ENCODE results near the gene WDR18.

Gene WDR18

GRCh38 chr19:1004204-1004802 lies 20.2 kb downstream of the WDR18 start:
- in situ Hi-C loops (cut with HindIII; ENCODE audit: low pct_ligation_motif_present, low sequenced_read_pairs): no loop called here
- Histone ChIP-seq H3K36me3 (replicated peaks) (peaks cover 5% of the 10 kb centered on the region), H3K27me3 (replicated peaks) (peaks cover 21% of the 10 kb centered on the region), H3K4me3 (ENCODE audit: low read depth, low read length) (no peak overlapping the region), H3K27ac (no peak overlapping the region)
- TF ChIP-seq CTCF (IDR thresholded peaks at IDR 0.05; ENCODE audit: low read depth, low read length, missing control alignments): no peak
- DNase-seq: no peak

- no peak for TF ChIP-seq CTCF (IDR thresholded peaks at IDR 0.05; ENCODE audit: low read depth, low read length, missing control alignments)
- peaks cover 8% of the 10 kb centered on the region for H3K36me3 ChIP-seq (replicated peaks)
- no peak for DNase-seq
- H3K4me3 ChIP-seq (ENCODE audit: low read depth, low read length): no peak overlapping the region
- in situ Hi-C loops (cut with HindIII; ENCODE audit: low pct_ligation_motif_present, low sequenced_read_pairs): no loop called here
- peaks cover 14% of the 10 kb centered on the region for H3K27me3 ChIP-seq (replicated peaks)
- H3K27ac ChIP-seq: no peak overlapping the region
Observed at GRCh38 chr19:1004803-1005664, 20.9 kb downstream of the WDR18 start.

- peak; percentile 19 for TF ChIP-seq CTCF (IDR thresholded peaks at IDR 0.05; ENCODE audit: low read depth, low read length, missing control alignments)
- no peak for DNase-seq
- in situ Hi-C loops (cut with HindIII; ENCODE audit: low pct_ligation_motif_present, low sequenced_read_pairs): no loop called here
- Histone ChIP-seq H3K27ac (no peak overlapping the region), H3K4me3 (ENCODE audit: low read depth, low read length) (no peak overlapping the region), H3K27me3 (replicated peaks) (no peaks in the 10 kb centered on the region), H3K36me3 (replicated peaks) (peaks cover 22% of the 10 kb centered on the region)
Observed at GRCh38 chr19:1006711-1007398, 22.7 kb downstream of the WDR18 start.

- DNase-seq: no peak
- no peak for TF ChIP-seq CTCF (IDR thresholded peaks at IDR 0.05; ENCODE audit: low read depth, low read length, missing control alignments)
- peaks cover 29% of the 10 kb centered on the region for H3K36me3 ChIP-seq (replicated peaks)
- in situ Hi-C loops (cut with HindIII; ENCODE audit: low pct_ligation_motif_present, low sequenced_read_pairs): no loop called here
- no peak overlapping the region for H3K4me3 ChIP-seq (ENCODE audit: low read depth, low read length)
- no peak overlapping the region for H3K27ac ChIP-seq
- no peaks in the 10 kb centered on the region for H3K27me3 ChIP-seq (replicated peaks)
Observed at GRCh38 chr19:1007399-1008251, 23.5 kb downstream of the WDR18 start.

GRCh38 chr19:1008268-1009040 lies 24.3 kb downstream of the WDR18 start:
- no peak overlapping the region for H3K27ac ChIP-seq
- H3K27me3 ChIP-seq (replicated peaks): no peaks in the 10 kb centered on the region
- no peak overlapping the region for H3K4me3 ChIP-seq (ENCODE audit: low read depth, low read length)
- DNase-seq: no peak
- no peak for TF ChIP-seq CTCF (IDR thresholded peaks at IDR 0.05; ENCODE audit: low read depth, low read length, missing control alignments)
- peaks cover 32% of the 10 kb centered on the region for H3K36me3 ChIP-seq (replicated peaks)
- in situ Hi-C loops (cut with HindIII; ENCODE audit: low pct_ligation_motif_present, low sequenced_read_pairs): no loop called here
